Neural cell (in vitro differentiated cells): ENCODE data around the gene PCDH9. TPM values are rescaled to one million over a fixed set of nuclear protein-coding genes. Genes with fewer than 3 reads are reported as not detected.

Source experiments
- H2AFZ ChIP-seq: fragments of 200-600, 300-800 bp; sonication (generic), shearing (Covaris generic); 2 replicates; pipeline ENCODE4 v1.6.0; 2014; ENCODE audit warnings: low read depth, mild to moderate bottlenecking, antibody characterized with exemption, low read length, moderate library complexity
- H3F3A ChIP-seq: fragments of 200-600 bp; shearing (Covaris generic); 2 replicates; pipeline ENCODE4 v1.6.1; 2016; ENCODE audit warnings: mild to moderate bottlenecking, moderate library complexity, mixed read lengths, antibody characterized with exemption, low read length; ENCODE audit not compliant: insufficient read depth, poor library complexity, severe bottlenecking
- H3K27ac ChIP-seq: fragments of 200-600, 300-800 bp; sonication (generic), shearing (Covaris generic); 2 replicates; pipeline ENCODE4 v1.5.1; 2014; ENCODE audit warnings: mild to moderate bottlenecking, low read length, moderate library complexity
- H3K27me3 ChIP-seq: fragments of 300-800, 200-600 bp; sonication (generic), shearing (Covaris generic); 2 replicates; pipeline ENCODE4 v1.6.0; 2014; ENCODE audit warnings: mild to moderate bottlenecking, low read depth, low read length, moderate library complexity; ENCODE audit not compliant: insufficient read depth
- H3K36me3 ChIP-seq: fragments of 300-800, 200-600 bp; sonication (generic), shearing (Covaris generic); 2 replicates; pipeline ENCODE4 v1.5.1; 2014; ENCODE audit warnings: mild to moderate bottlenecking, antibody characterized with exemption, low read length, moderate library complexity; ENCODE audit not compliant: insufficient read depth
- H3K4me2 ChIP-seq: fragments of 300-800, 200-600 bp; sonication (generic), shearing (Covaris generic); 2 replicates; pipeline ENCODE4 v1.6.0; 2014; ENCODE audit warnings: mild to moderate bottlenecking, low read length
- H3K4me3 ChIP-seq: fragments of 300-800, 200-600 bp; sonication (generic), shearing (Covaris generic); 2 replicates; pipeline ENCODE4 v1.5.1; 2014; ENCODE audit warnings: mild to moderate bottlenecking, low read length, moderate library complexity
- H3K79me2 ChIP-seq: fragments of 200-600 bp; shearing (Covaris generic); replicated peaks from 2 replicates; pipeline ENCODE4 v1.6.0; 2014; ENCODE audit warnings: mild to moderate bottlenecking, low read length, moderate library complexity; ENCODE audit not compliant: insufficient read depth
- H3K9ac ChIP-seq: fragments of 300-800, 200-600 bp; sonication (generic), shearing (Covaris generic); 2 replicates; pipeline ENCODE4 v1.6.1; 2016; ENCODE audit warnings: mild to moderate bottlenecking, low read length, mixed read lengths
- H3K9me2 ChIP-seq: fragments of 200-600 bp; shearing (Covaris generic); 2 replicates; pipeline ENCODE4 v1.6.1; 2016; ENCODE audit warnings: mild to moderate bottlenecking, low read length, mixed read lengths; ENCODE audit not compliant: insufficient read depth
- H3K9me3 ChIP-seq: fragments of 200-600, 300-800 bp; sonication (generic), shearing (Covaris generic); 2 replicates; pipeline ENCODE4 v1.6.1; 2016; ENCODE audit warnings: mild to moderate bottlenecking, mixed run types, low read length, moderate library complexity, mixed read lengths
- H4K20me1 ChIP-seq: fragments of 200-600 bp; shearing (Covaris generic); 2 replicates; pipeline ENCODE4 v1.6.1; 2016; ENCODE audit warnings: mild to moderate bottlenecking, mixed run types; ENCODE audit not compliant: insufficient read depth
- CTCF ChIP-seq: fragments of 450-650 bp; IDR thresholded peaks from 2 replicates; pipeline ENCODE4 v1.5.1; 2014; ENCODE audit warnings: antibody characterized with exemption, mild to moderate bottlenecking, moderate library complexity; ENCODE audit not compliant: poor library complexity, severe bottlenecking
- EP300 ChIP-seq: fragments of 450-650 bp; conservative IDR thresholded peaks from 2 replicates; pipeline ENCODE4 v1.6.1; 2014; ENCODE audit warnings: antibody characterized with exemption, mild to moderate bottlenecking, moderate library complexity; ENCODE audit not compliant: poor library complexity, severe bottlenecking
- EZH2 ChIP-seq: fragments of 200-600, 300-800 bp; shearing (Covaris generic), sonication (generic); IDR thresholded peaks from 2 replicates; pipeline ENCODE4 v1.6.1; 2014; ENCODE audit warnings: antibody characterized with exemption, low read length, borderline replicate concordance, mild to moderate bottlenecking; ENCODE audit not compliant: insufficient read depth, poor library complexity, severe bottlenecking
- MXI1 ChIP-seq: fragments of 450-650 bp; conservative IDR thresholded peaks from 2 replicates; pipeline ENCODE4 v1.6.1; 2014; ENCODE audit warnings: antibody characterized with exemption, mild to moderate bottlenecking; ENCODE audit not compliant: poor library complexity, severe bottlenecking
- POLR2AphosphoS5 ChIP-seq: IDR thresholded peaks from 2 replicates; pipeline ENCODE4 v1.6.1; 2012
- RAD21 ChIP-seq: fragments of 450-650 bp; conservative IDR thresholded peaks from 2 replicates; pipeline ENCODE4 v1.6.1; 2014; ENCODE audit warnings: antibody characterized with exemption, mild to moderate bottlenecking, moderate library complexity
- REST ChIP-seq: IDR thresholded peaks from 2 replicates; pipeline ENCODE4 v1.6.1; 2012; ENCODE audit warnings: borderline replicate concordance
- SMC3 ChIP-seq: fragments of 450-650 bp; conservative IDR thresholded peaks from 2 replicates; pipeline ENCODE4 v1.6.1; 2014; ENCODE audit warnings: antibody characterized with exemption, mild to moderate bottlenecking, moderate library complexity; ENCODE audit not compliant: poor library complexity
- TAF1 ChIP-seq: IDR thresholded peaks from 2 replicates; pipeline ENCODE4 v1.6.1; 2012; ENCODE audit warnings: low read depth
- polyA plus RNA-seq: library from polyadenylated mRNA; depleted of rRNA; stranded (reverse); fragments of >200 nt; gene quantifications from 2 replicates; pipeline ENCODE4 v1.2.3, GENCODE V29; 2014

PCDH9 gene
- polyA plus RNA-seq, 1 donor from 2014 or later = 4.6 TPM

DNA sequence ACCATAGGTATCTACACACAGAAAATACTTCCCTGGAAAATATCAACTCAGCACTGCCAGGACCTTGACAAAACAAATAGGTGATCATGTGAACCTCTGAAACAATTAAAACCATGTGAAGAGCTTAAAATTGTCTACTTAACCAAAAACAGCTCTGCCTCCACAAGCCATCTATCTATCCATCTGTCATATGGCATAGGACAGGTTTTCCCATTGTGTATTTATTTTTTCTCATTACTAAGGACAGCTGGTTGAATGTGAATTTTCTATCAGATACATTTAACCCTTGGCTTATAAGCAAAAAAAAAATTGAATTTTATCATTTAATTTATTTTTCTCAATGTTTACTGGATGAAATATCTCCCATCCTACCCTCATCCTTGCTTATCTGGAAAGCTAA lies 279.5 kb downstream of the PCDH9 start:
- Histone ChIP-seq H3K27me3 (no peaks in the 10 kb centered on the region), H3K36me3 (no peaks in the 10 kb centered on the region), H3K9ac (no peak overlapping the region), H3K79me2 (no peaks in the 10 kb centered on the region), H3K27ac (no peak overlapping the region), H2AFZ (no peak overlapping the region), H4K20me1 (no peaks in the 10 kb centered on the region), H3K9me3 (no peaks in the 10 kb centered on the region), H3F3A (no peaks in the 10 kb centered on the region), H3K9me2 (no peaks in the 10 kb centered on the region), H3K4me3 (no peak overlapping the region), H3K4me2 (no peak overlapping the region)
- TF ChIP-seq CTCF (no peak), REST (no peak), EP300 (no peak), MXI1 (no peak), POLR2AphosphoS5 (no peak), RAD21 (no peak), SMC3 (no peak), EZH2 (no peak), TAF1 (no peak)

- H3K4me2 ChIP-seq = no peak overlapping the region
- peaks cover 4% of the 10 kb centered on the region for H3F3A ChIP-seq
- no peaks in the 10 kb centered on the region for H3K79me2 ChIP-seq
- no peaks in the 10 kb centered on the region for H3K36me3 ChIP-seq
- H3K9ac ChIP-seq = no peak overlapping the region
- no peaks in the 10 kb centered on the region for H3K27me3 ChIP-seq
- H3K27ac ChIP-seq = no peak overlapping the region
- no peaks in the 10 kb centered on the region for H3K9me2 ChIP-seq
- TF ChIP-seq TAF1 = no peak
- no peak for TF ChIP-seq REST
- TF ChIP-seq RAD21 = no peak
- no peak for TF ChIP-seq POLR2AphosphoS5
- no peak for TF ChIP-seq EZH2
- TF ChIP-seq MXI1 = no peak
- TF ChIP-seq CTCF = no peak
- TF ChIP-seq SMC3 = no peak
- no peak for TF ChIP-seq EP300
- no peaks in the 10 kb centered on the region for H4K20me1 ChIP-seq
- no peak overlapping the region for H2AFZ ChIP-seq
- no peak overlapping the region for H3K4me3 ChIP-seq
- H3K9me3 ChIP-seq = no peaks in the 10 kb centered on the region
These were observed 281.2 kb downstream of the PCDH9 start for GRCh38 chr13:66948910-66949309.
